GM23338 (cell line): Measurements from ENCODE around the gene DAAM2. TPM values are rescaled to one million over a fixed set of nuclear protein-coding genes. Genes with fewer than 3 reads are reported as not detected.

Source experiments
- ATAC-seq: fragments of 200-7000 bp; cut with Tn5 transposase; 3 replicates; pipeline ENCODE4 v1.9.1; 2020
- DNase-seq: peaks from one replicate; pipeline ENCODE4 v3.0.0-alpha.2; 2015; ENCODE audit warnings: low spot score
- H2AFZ ChIP-seq: fragments of 200-600 bp; sonication (generic); 2 replicates; pipeline ENCODE4 v1.8.0; 2016; ENCODE audit warnings: antibody characterized with exemption, mild to moderate bottlenecking, moderate library complexity
- H3F3A ChIP-seq: fragments of 200-600 bp; sonication (generic); replicated peaks from 2 replicates; pipeline ENCODE4 v1.8.0; 2017; ENCODE audit warnings: antibody characterized with exemption, mixed run types, low read depth
- H3K27ac ChIP-seq: fragments of 200-600 bp; sonication (generic); 2 replicates; pipeline ENCODE4 v1.6.1; 2016; ENCODE audit warnings: low read depth
- H3K27me3 ChIP-seq: fragments of 200-600 bp; sonication (generic); 2 replicates; pipeline ENCODE4 v1.8.0; 2016; ENCODE audit warnings: mild to moderate bottlenecking, mixed run types, moderate library complexity; ENCODE audit not compliant: insufficient read depth
- H3K36me3 ChIP-seq: fragments of 200-600 bp; sonication (generic); 2 replicates; pipeline ENCODE4 v1.8.0; 2016; ENCODE audit warnings: mild to moderate bottlenecking; ENCODE audit not compliant: insufficient read depth
- H3K4me1 ChIP-seq: fragments of 200-600 bp; sonication (generic); 2 replicates; pipeline ENCODE4 v1.8.0; 2016; ENCODE audit warnings: mild to moderate bottlenecking, moderate library complexity; ENCODE audit not compliant: insufficient read depth
- H3K4me2 ChIP-seq: fragments of 200-600 bp; sonication (generic); 2 replicates; pipeline ENCODE4 v1.7.1; 2017; ENCODE audit warnings: mixed run types
- H3K4me3 ChIP-seq: fragments of 200-600 bp; sonication (generic); 2 replicates; pipeline ENCODE4 v1.6.1; 2016; ENCODE audit warnings: mixed run types
- H3K79me2 ChIP-seq: fragments of 200-600 bp; sonication (generic); replicated peaks from 2 replicates; pipeline ENCODE4 v1.8.0; 2017; ENCODE audit warnings: mild to moderate bottlenecking; ENCODE audit not compliant: insufficient read depth
- H3K9me2 ChIP-seq: fragments of 200-600 bp; sonication (generic); 2 replicates; pipeline ENCODE4 v1.8.0; 2017; ENCODE audit not compliant: insufficient read depth
- H4K20me1 ChIP-seq: fragments of 200-600 bp; sonication (generic); replicated peaks from 2 replicates; pipeline ENCODE4 v1.8.0; 2017; ENCODE audit warnings: mild to moderate bottlenecking; ENCODE audit not compliant: insufficient read depth
- H3K27ac Mint-ChIP-seq: 2 replicates; pipeline ENCODE4 v1.8.0; 2020; ENCODE audit warnings: inconsistent platforms, mild to moderate bottlenecking, moderate library complexity, mixed read lengths
- H3K27me3 Mint-ChIP-seq: 3 replicates; pipeline ENCODE4 v1.8.0; 2022; ENCODE audit warnings: low read depth, mild to moderate bottlenecking, moderate library complexity, mixed read lengths, inconsistent platforms; ENCODE audit not compliant: insufficient read depth, poor library complexity
- H3K36me3 Mint-ChIP-seq: 3 replicates; pipeline ENCODE4 v1.8.0; 2021; ENCODE audit warnings: low read depth, mild to moderate bottlenecking, inconsistent platforms, moderate library complexity, mixed read lengths
- H3K4me1 Mint-ChIP-seq: 3 replicates; pipeline ENCODE4 v1.8.0; 2020; ENCODE audit warnings: mild to moderate bottlenecking, inconsistent platforms, mixed read lengths
- H3K4me3 Mint-ChIP-seq: 3 replicates; pipeline ENCODE4 v1.8.0; 2021; ENCODE audit warnings: moderate library complexity, mild to moderate bottlenecking, inconsistent platforms, mixed read lengths
- H3K9me3 Mint-ChIP-seq: 3 replicates; pipeline ENCODE4 v1.8.0; 2020; ENCODE audit warnings: moderate library complexity, mild to moderate bottlenecking, inconsistent platforms, mixed read lengths
- CREB1 ChIP-seq: fragments of 250-450 bp; sonication (Bioruptor Pico); IDR thresholded peaks from 2 replicates; pipeline ENCODE4 v1.5.0; 2020; ENCODE audit warnings: low read depth, mild to moderate bottlenecking, moderate library complexity
- EZH2 ChIP-seq: fragments of 200-600 bp; sonication (generic); IDR thresholded peaks from one replicate; pipeline ENCODE4 v1.8.0; 2017; ENCODE audit warnings: antibody characterized with exemption, mild to moderate bottlenecking, low read depth; ENCODE audit not compliant: unreplicated experiment
- EZH2phosphoT487 ChIP-seq: fragments of 200-600 bp; sonication (generic); IDR thresholded peaks from one replicate; pipeline ENCODE4 v1.8.1; 2018; ENCODE audit warnings: antibody characterized with exemption; ENCODE audit not compliant: unreplicated experiment
- JUNB ChIP-seq: IDR thresholded peaks from one replicate; pipeline ENCODE4 v1.6.1; 2016; ENCODE audit warnings: antibody characterized with exemption; ENCODE audit not compliant: unreplicated experiment
- NANOG ChIP-seq: IDR thresholded peaks from 2 replicates; pipeline ENCODE4 v1.6.1; 2016; ENCODE audit warnings: antibody characterized with exemption, borderline replicate concordance
- POLR2AphosphoS5 ChIP-seq: IDR thresholded peaks from 2 replicates; pipeline ENCODE4 v1.6.1; 2016; ENCODE audit warnings: antibody characterized with exemption, low read depth
- STAT1 ChIP-seq: IDR thresholded peaks from one replicate; pipeline ENCODE4 v1.6.1; 2016; ENCODE audit warnings: antibody characterized with exemption; ENCODE audit not compliant: unreplicated experiment
- ZNF114 ChIP-seq: fragments of 250-450 bp; sonication (Bioruptor Pico); IDR thresholded peaks from 2 replicates; pipeline ENCODE4 v1.5.0; 2020; ENCODE audit warnings: mild to moderate bottlenecking, moderate library complexity
- ZNF331 ChIP-seq: fragments of 250-450 bp; sonication (Bioruptor Pico); IDR thresholded peaks from 2 replicates; pipeline ENCODE4 v1.5.0; 2020; ENCODE audit warnings: low read depth, mild to moderate bottlenecking, moderate library complexity
- polyA plus RNA-seq: library from polyadenylated mRNA; unstranded; fragments of >200 nt; fragmentation: Nextera tagmentation; extraction: Ambion mirVana; gene quantifications from 2 replicates; pipeline ENCODE4 v1.2.1, GENCODE V29; 2016
- total RNA-seq: library from RNA; depleted of rRNA; stranded (reverse); fragments of >200 nt; shearing (Covaris generic); gene quantifications from 2 replicates; pipeline ENCODE4 v1.2.3, GENCODE V29; 2014
- TF ChIP-seq, protein P1 (sequence below): IDR thresholded peaks from 2 replicates; pipeline ENCODE4 v1.6.1; 2016; ENCODE audit warnings: antibody characterized with exemption
- TF ChIP-seq, protein P2 (sequence below), 2 experiments: fragments of 200-600 bp in 1 of 2; sonication (generic) in 1 of 2; conservative IDR thresholded peaks; 2 replicates each; pipeline versions ENCODE4 v1.5.1 to v1.6.1; 2016 to 2017; ENCODE audit warnings: antibody characterized with exemption in 2 of 2, low read depth in 2 of 2, mild to moderate bottlenecking in 2 of 2, moderate library complexity in 1 of 2
- TF ChIP-seq, protein P3 (sequence below): IDR thresholded peaks from one replicate; pipeline ENCODE4 v1.6.1; 2018; ENCODE audit warnings: antibody characterized with exemption; ENCODE audit not compliant: unreplicated experiment
- TF ChIP-seq, protein P4 (sequence below): fragments of 250-450 bp; sonication (Bioruptor Pico); IDR thresholded peaks from 2 replicates; pipeline ENCODE4 v1.5.0; 2020; ENCODE audit warnings: mild to moderate bottlenecking, moderate library complexity

Gene DAAM2
- total and polyA plus RNA-seq, 2 experiments from 2014 or later = 1.4 to 4.9 TPM

DNA sequence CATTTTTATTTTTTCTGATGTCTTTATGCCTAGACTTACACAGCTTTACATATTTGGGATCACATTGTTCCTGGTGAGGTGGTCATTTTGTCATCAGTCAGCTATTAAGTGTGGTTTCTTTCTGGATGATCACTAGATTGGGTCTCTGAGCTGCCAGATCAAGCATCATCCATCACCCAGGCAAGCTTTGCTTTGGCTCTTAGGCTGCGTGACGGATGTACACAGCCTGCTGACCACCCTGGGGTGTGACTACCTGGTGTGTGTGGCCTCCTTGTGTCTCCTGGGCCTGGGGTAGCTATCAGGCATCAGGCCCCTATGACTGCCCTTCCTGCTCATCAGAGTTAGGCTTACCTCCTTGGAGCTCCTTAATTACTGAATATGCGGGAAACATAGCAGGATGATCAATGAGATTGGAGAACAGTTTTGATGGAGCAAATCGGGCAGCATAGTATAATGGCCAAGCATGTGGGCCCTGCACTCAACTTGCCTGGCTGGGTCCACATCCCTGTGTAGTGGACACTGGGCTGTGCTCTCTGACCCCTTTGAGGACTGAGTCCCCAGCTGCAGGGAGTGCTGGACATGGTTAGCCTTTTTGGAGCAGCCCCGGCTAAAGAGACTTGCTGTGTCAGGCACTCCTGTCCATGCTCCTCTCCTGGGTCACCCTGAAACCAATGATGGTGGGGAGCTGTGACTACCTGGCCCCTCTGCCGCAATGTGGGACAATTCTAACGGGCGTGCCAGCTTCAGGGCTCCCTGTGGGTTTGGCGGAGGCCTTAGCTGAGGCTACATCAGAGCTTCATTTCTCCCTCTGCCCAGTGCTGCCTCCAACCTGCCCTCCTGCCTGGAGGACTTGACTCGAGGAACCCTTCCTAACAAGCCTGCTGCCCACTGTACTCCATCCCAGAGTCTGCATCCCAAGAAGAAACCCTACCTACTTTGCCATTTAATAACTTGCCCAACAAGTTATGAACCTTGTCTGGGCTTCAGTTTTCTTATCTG lies 8.2 kb downstream of the DAAM2 start:
- Mint-ChIP-seq H3K4me3 (no peak overlapping the region), H3K27ac (no peak overlapping the region), H3K4me1 (no peaks in the 10 kb centered on the region), H3K9me3 (no peaks in the 10 kb centered on the region), H3K36me3 (no peaks in the 10 kb centered on the region), H3K27me3 (peaks cover 3% of the 10 kb centered on the region)
- Histone ChIP-seq H3K9me2 (peaks cover 5% of the 10 kb centered on the region; the same call in 1 of the 2 replicates), H3K27ac (no peak overlapping the region), H2AFZ (no peak overlapping the region), H3K4me2 (no peak overlapping the region), H3F3A (no peaks in the 10 kb centered on the region), H3K4me1 (no peaks in the 10 kb centered on the region), H3K79me2 (no peaks in the 10 kb centered on the region), H3K4me3 (no peak overlapping the region), H4K20me1 (no peaks in the 10 kb centered on the region), H3K36me3 (no peaks in the 10 kb centered on the region), H3K27me3 (no peaks in the 10 kb centered on the region)
- TF ChIP-seq, protein P1, sequence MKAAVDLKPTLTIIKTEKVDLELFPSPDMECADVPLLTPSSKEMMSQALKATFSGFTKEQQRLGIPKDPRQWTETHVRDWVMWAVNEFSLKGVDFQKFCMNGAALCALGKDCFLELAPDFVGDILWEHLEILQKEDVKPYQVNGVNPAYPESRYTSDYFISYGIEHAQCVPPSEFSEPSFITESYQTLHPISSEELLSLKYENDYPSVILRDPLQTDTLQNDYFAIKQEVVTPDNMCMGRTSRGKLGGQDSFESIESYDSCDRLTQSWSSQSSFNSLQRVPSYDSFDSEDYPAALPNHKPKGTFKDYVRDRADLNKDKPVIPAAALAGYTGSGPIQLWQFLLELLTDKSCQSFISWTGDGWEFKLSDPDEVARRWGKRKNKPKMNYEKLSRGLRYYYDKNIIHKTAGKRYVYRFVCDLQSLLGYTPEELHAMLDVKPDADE = no peak
- no peak for TF ChIP-seq ZNF331 (CRISPR knock-in tag)
- no peak for TF ChIP-seq EZH2phosphoT487
- TF ChIP-seq NANOG = no peak
- no peak for TF ChIP-seq JUNB
- TF ChIP-seq ZNF114 (CRISPR knock-in tag) = no peak
- no peak for TF ChIP-seq CREB1 (CRISPR knock-in tag)
- no peak for TF ChIP-seq POLR2AphosphoS5
- TF ChIP-seq STAT1 = no peak
- TF ChIP-seq, protein P2, sequence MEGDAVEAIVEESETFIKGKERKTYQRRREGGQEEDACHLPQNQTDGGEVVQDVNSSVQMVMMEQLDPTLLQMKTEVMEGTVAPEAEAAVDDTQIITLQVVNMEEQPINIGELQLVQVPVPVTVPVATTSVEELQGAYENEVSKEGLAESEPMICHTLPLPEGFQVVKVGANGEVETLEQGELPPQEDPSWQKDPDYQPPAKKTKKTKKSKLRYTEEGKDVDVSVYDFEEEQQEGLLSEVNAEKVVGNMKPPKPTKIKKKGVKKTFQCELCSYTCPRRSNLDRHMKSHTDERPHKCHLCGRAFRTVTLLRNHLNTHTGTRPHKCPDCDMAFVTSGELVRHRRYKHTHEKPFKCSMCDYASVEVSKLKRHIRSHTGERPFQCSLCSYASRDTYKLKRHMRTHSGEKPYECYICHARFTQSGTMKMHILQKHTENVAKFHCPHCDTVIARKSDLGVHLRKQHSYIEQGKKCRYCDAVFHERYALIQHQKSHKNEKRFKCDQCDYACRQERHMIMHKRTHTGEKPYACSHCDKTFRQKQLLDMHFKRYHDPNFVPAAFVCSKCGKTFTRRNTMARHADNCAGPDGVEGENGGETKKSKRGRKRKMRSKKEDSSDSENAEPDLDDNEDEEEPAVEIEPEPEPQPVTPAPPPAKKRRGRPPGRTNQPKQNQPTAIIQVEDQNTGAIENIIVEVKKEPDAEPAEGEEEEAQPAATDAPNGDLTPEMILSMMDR (conservative IDR thresholded peaks at IDR 0.05; ENCODE audit: low read depth in 2 of 2) = no peak
- TF ChIP-seq, protein P3, sequence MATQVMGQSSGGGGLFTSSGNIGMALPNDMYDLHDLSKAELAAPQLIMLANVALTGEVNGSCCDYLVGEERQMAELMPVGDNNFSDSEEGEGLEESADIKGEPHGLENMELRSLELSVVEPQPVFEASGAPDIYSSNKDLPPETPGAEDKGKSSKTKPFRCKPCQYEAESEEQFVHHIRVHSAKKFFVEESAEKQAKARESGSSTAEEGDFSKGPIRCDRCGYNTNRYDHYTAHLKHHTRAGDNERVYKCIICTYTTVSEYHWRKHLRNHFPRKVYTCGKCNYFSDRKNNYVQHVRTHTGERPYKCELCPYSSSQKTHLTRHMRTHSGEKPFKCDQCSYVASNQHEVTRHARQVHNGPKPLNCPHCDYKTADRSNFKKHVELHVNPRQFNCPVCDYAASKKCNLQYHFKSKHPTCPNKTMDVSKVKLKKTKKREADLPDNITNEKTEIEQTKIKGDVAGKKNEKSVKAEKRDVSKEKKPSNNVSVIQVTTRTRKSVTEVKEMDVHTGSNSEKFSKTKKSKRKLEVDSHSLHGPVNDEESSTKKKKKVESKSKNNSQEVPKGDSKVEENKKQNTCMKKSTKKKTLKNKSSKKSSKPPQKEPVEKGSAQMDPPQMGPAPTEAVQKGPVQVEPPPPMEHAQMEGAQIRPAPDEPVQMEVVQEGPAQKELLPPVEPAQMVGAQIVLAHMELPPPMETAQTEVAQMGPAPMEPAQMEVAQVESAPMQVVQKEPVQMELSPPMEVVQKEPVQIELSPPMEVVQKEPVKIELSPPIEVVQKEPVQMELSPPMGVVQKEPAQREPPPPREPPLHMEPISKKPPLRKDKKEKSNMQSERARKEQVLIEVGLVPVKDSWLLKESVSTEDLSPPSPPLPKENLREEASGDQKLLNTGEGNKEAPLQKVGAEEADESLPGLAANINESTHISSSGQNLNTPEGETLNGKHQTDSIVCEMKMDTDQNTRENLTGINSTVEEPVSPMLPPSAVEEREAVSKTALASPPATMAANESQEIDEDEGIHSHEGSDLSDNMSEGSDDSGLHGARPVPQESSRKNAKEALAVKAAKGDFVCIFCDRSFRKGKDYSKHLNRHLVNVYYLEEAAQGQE = no peak
- no peak for TF ChIP-seq EZH2
- TF ChIP-seq, protein P4, sequence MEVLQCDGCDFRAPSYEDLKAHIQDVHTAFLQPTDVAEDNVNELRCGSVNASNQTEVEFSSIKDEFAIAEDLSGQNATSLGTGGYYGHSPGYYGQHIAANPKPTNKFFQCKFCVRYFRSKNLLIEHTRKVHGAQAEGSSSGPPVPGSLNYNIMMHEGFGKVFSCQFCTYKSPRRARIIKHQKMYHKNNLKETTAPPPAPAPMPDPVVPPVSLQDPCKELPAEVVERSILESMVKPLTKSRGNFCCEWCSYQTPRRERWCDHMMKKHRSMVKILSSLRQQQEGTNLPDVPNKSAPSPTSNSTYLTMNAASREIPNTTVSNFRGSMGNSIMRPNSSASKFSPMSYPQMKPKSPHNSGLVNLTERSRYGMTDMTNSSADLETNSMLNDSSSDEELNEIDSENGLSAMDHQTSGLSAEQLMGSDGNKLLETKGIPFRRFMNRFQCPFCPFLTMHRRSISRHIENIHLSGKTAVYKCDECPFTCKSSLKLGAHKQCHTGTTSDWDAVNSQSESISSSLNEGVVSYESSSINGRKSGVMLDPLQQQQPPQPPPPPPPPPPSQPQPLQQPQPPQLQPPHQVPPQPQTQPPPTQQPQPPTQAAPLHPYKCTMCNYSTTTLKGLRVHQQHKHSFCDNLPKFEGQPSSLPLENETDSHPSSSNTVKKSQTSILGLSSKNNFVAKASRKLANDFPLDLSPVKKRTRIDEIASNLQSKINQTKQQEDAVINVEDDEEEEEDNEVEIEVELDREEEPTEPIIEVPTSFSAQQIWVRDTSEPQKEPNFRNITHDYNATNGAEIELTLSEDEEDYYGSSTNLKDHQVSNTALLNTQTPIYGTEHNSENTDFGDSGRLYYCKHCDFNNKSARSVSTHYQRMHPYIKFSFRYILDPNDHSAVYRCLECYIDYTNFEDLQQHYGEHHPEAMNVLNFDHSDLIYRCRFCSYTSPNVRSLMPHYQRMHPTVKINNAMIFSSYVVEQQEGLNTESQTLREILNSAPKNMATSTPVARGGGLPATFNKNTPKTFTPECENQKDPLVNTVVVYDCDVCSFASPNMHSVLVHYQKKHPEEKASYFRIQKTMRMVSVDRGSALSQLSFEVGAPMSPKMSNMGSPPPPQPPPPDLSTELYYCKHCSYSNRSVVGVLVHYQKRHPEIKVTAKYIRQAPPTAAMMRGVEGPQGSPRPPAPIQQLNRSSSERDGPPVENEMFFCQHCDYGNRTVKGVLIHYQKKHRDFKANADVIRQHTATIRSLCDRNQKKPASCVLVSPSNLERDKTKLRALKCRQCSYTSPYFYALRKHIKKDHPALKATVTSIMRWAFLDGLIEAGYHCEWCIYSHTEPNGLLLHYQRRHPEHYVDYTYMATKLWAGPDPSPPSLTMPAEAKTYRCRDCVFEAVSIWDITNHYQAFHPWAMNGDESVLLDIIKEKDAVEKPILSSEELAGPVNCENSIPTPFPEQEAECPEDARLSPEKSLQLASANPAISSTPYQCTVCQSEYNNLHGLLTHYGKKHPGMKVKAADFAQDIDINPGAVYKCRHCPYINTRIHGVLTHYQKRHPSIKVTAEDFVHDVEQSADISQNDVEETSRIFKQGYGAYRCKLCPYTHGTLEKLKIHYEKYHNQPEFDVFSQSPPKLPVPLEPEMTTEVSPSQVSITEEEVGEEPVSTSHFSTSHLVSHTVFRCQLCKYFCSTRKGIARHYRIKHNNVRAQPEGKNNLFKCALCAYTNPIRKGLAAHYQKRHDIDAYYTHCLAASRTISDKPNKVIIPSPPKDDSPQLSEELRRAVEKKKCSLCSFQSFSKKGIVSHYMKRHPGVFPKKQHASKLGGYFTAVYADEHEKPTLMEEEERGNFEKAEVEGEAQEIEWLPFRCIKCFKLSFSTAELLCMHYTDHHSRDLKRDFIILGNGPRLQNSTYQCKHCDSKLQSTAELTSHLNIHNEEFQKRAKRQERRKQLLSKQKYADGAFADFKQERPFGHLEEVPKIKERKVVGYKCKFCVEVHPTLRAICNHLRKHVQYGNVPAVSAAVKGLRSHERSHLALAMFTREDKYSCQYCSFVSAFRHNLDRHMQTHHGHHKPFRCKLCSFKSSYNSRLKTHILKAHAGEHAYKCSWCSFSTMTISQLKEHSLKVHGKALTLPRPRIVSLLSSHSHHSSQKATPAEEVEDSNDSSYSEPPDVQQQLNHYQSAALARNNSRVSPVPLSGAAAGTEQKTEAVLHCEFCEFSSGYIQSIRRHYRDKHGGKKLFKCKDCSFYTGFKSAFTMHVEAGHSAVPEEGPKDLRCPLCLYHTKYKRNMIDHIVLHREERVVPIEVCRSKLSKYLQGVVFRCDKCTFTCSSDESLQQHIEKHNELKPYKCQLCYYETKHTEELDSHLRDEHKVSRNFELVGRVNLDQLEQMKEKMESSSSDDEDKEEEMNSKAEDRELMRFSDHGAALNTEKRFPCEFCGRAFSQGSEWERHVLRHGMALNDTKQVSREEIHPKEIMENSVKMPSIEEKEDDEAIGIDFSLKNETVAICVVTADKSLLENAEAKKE (CRISPR knock-in tag) = no peak
- no peak for DNase-seq
- ATAC-seq = no peak
